T-helper 2 cell treated with Interferon-gamma antibody and Interleukin-4, amounts not matched to agents 100 ng/mL and 5 ng/mL, for 36 hours (primary cell): Measurements from ENCODE around the gene CYP3A7. TPM values are rescaled to one million over a fixed set of nuclear protein-coding genes. Genes with fewer than 3 reads are reported as not detected.
"Not testable (repeated sequence)": the region's sequence is repeated elsewhere in the genome, so short reads cannot be mapped to it uniquely, and the experiment has no call there.

Source experiments
- intact Hi-C: fragments of 100-400 bp; cut with micrococcal nuclease; formaldehyde crosslinking; loops from one replicate; pipeline ENCODE4 v1.15.1; 2023
- total RNA-seq: library from RNA; stranded (reverse); gene quantifications from 2 replicates; pipeline ENCODE4 v1.2.3, GENCODE V29; 2022

The CYP3A7 gene
- total RNA-seq: not detected in 2 replicates

GRCh38 chr7:99734987-99735386 lies at the start of gene CYP3A7:
CYP3A7 (minus strand) TSS chr7:99735196; CDS start chr7:99735093, 103 bp downstream.
- intact Hi-C loops: no loop called here

- intact Hi-C loops: no loop called here
These were observed 49.0 kb upstream of the CYP3A7 start, which contains the start of gene CYP3A4 for GRCh38 chr7:99784007-99784406. CYP3A4 (minus strand) TSS chr7:99784184; CDS start chr7:99784081, 103 bp downstream.

- intact Hi-C loops: no loop called here
These were observed 47.3 kb upstream of the CYP3A7 start for GRCh38 chr7:99782012-99782953.

GRCh38 chr7:99780588-99780987 lies 45.6 kb upstream of the CYP3A7 start:
- intact Hi-C loops: no loop called here

- intact Hi-C loops: no loop called here
These were observed 45.0 kb upstream of the CYP3A7 start for GRCh38 chr7:99779949-99780348.

GRCh38 chr7:99778880-99779279 lies 43.9 kb upstream of the CYP3A7 start:
- intact Hi-C loops: no loop called here

GRCh38 chr7:99773395-99773794 lies 38.4 kb upstream of the CYP3A7 start:
- intact Hi-C loops: not testable (repeated sequence)

- intact Hi-C loops: no loop called here
These were observed 37.6 kb upstream of the CYP3A7 start for GRCh38 chr7:99772565-99772964.

GRCh38 chr7:99769494-99769893 lies 34.5 kb upstream of the CYP3A7 start:
- intact Hi-C loops: not testable (repeated sequence)

- intact Hi-C loops: no loop called here
These were observed 33.5 kb upstream of the CYP3A7 start for GRCh38 chr7:99768471-99768870.

- intact Hi-C loops: no loop called here
These were observed 32.7 kb upstream of the CYP3A7 start for GRCh38 chr7:99767662-99768061.

- intact Hi-C loops: no loop called here
These were observed 31.6 kb upstream of the CYP3A7 start for GRCh38 chr7:99766484-99767099.

GRCh38 chr7:99764478-99764877 lies 29.5 kb upstream of the CYP3A7 start:
- intact Hi-C loops: no loop called here

- intact Hi-C loops: no loop called here
These were observed 27.8 kb upstream of the CYP3A7 start for GRCh38 chr7:99762680-99763327.

- intact Hi-C loops: no loop called here
These were observed 20.1 kb upstream of the CYP3A7 start for GRCh38 chr7:99755085-99755484.

- intact Hi-C loops: no loop called here
These were observed 17.4 kb upstream of the CYP3A7 start for GRCh38 chr7:99752356-99752755.

GRCh38 chr7:99751322-99752052 lies 16.5 kb upstream of the CYP3A7 start:
- intact Hi-C loops: not testable (repeated sequence)

GRCh38 chr7:99748846-99749579 lies 14.0 kb upstream of the CYP3A7 start:
- intact Hi-C loops: no loop called here

- intact Hi-C loops: not testable (repeated sequence)
These were observed 11.9 kb upstream of the CYP3A7 start for GRCh38 chr7:99746915-99747314.

GRCh38 chr7:99745395-99745794 lies 10.4 kb upstream of the CYP3A7 start:
- intact Hi-C loops: not testable (repeated sequence)
